ENCODE data around the gene F2RL3.
A peak's percentile ranks its signal among the peaks of the same experiment; 100 is the strongest.

The F2RL3 gene

GRCh38 chr19:16861011-16861410 lies 27.8 kb upstream of the F2RL3 start:
- Histone ChIP-seq H3K36me3 (peaks cover 32% of the 10 kb centered on the region), H3K27ac (no peak overlapping the region), H3K9me3 (ENCODE audit: severe bottlenecking) (no peaks in the 10 kb centered on the region), H3K4me3 (ENCODE audit: low read depth, low read length) (no peak overlapping the region), H3K27me3 (ENCODE audit: insufficient read depth, low read depth, severe bottlenecking) (no peaks in the 10 kb centered on the region)
- TF ChIP-seq CTCF (IDR thresholded peaks at IDR 0.05; ENCODE audit: low read depth, low read length): no peak
- DNase-seq: no peak

- H3K27ac ChIP-seq: peak overlapping the region; percentile 44; the same call in 1 of the 2 replicates
- no peaks in the 10 kb centered on the region for H3K27me3 ChIP-seq (ENCODE audit: insufficient read depth, low read depth, severe bottlenecking)
- peaks cover 40% of the 10 kb centered on the region for H3K36me3 ChIP-seq
- no peaks in the 10 kb centered on the region for H3K9me3 ChIP-seq (ENCODE audit: severe bottlenecking)
- TF ChIP-seq CTCF (IDR thresholded peaks at IDR 0.05; ENCODE audit: low read depth, low read length): no peak
- peak; percentile 33 for DNase-seq
- H3K4me3 ChIP-seq (ENCODE audit: low read depth, low read length): no peak overlapping the region
Measured at GRCh38 chr19:16861834-16862233, 27.0 kb upstream of the F2RL3 start.

GRCh38 chr19:16862826-16863415 lies 25.9 kb upstream of the F2RL3 start:
- H3K36me3 ChIP-seq: peaks cover 49% of the 10 kb centered on the region
- no peak overlapping the region for H3K27ac ChIP-seq
- H3K27me3 ChIP-seq (ENCODE audit: insufficient read depth, low read depth, severe bottlenecking): no peaks in the 10 kb centered on the region
- H3K4me3 ChIP-seq (ENCODE audit: low read depth, low read length): no peak overlapping the region
- no peaks in the 10 kb centered on the region for H3K9me3 ChIP-seq (ENCODE audit: severe bottlenecking)
- DNase-seq: no peak
- TF ChIP-seq CTCF (IDR thresholded peaks at IDR 0.05; ENCODE audit: low read depth, low read length): no peak

GRCh38 chr19:16867211-16867610 lies 21.6 kb upstream of the F2RL3 start:
- TF ChIP-seq CTCF (IDR thresholded peaks at IDR 0.05; ENCODE audit: low read depth, low read length): no peak
- H3K27me3 ChIP-seq (ENCODE audit: insufficient read depth, low read depth, severe bottlenecking): no peaks in the 10 kb centered on the region
- peaks cover 76% of the 10 kb centered on the region for H3K36me3 ChIP-seq

GRCh38 chr19:16868423-16869130 lies 20.2 kb upstream of the F2RL3 start:
- no peak for TF ChIP-seq CTCF (IDR thresholded peaks at IDR 0.05; ENCODE audit: low read depth, low read length)
- no peak overlapping the region for H3K4me3 ChIP-seq (ENCODE audit: low read depth, low read length)
- H3K27ac ChIP-seq: no peak overlapping the region
- no peaks in the 10 kb centered on the region for H3K27me3 ChIP-seq (ENCODE audit: insufficient read depth, low read depth, severe bottlenecking)
- H3K9me3 ChIP-seq (ENCODE audit: severe bottlenecking): no peaks in the 10 kb centered on the region
- no peak for DNase-seq
- peaks cover 78% of the 10 kb centered on the region for H3K36me3 ChIP-seq

More at GRCh38 chr19:16867211-16867610, 21.6 kb upstream of the F2RL3 start:
- Histone ChIP-seq H3K27ac (no peak overlapping the region), H3K4me3 (ENCODE audit: low read depth, low read length) (no peak overlapping the region), H3K9me3 (ENCODE audit: severe bottlenecking) (no peaks in the 10 kb centered on the region)
- no peak for DNase-seq
